CD4-positive, alpha-beta memory T cell (primary cell): ENCODE data around the gene REV1. TPM values are rescaled to one million over a fixed set of nuclear protein-coding genes. Genes with fewer than 3 reads are reported as not detected.

Experiments used
- CTCF ChIA-PET: fragments of 350-600 bp; sonication (Branson Sonifier 250); formaldehyde crosslinking; loops from one replicate; lab custom pipeline; 2021; ENCODE audit warnings: inconsistent platforms; ENCODE audit not compliant: partially characterized antibody; lab: Charles Lee
- POLR2A ChIA-PET: fragments of 350-600 bp; sonication (Branson Sonifier 250); formaldehyde crosslinking; loops from one replicate; lab custom pipeline; 2021; ENCODE audit not compliant: partially characterized antibody; lab: Charles Lee
- DNase-seq, 5 donors: peaks; one replicate each; pipeline versions ENCODE4 v3.0.0 to v3.0.0-alpha.2; 2020 to 2022; ENCODE audit warnings: mixed read lengths in 1 of 5
- H3K27ac ChIP-seq: one replicate; pipeline ENCODE4 v1.7.0; 2013; ENCODE audit warnings: low read depth, low read length
- H3K27me3 ChIP-seq: 2 replicates; pipeline ENCODE4 v1.7.0; 2013; ENCODE audit warnings: mild to moderate bottlenecking, low read length, moderate library complexity; ENCODE audit not compliant: insufficient read depth
- H3K36me3 ChIP-seq: 2 replicates; pipeline ENCODE4 v1.7.0; 2013; ENCODE audit warnings: mild to moderate bottlenecking, low read length, moderate library complexity; ENCODE audit not compliant: insufficient read depth
- H3K4me1 ChIP-seq: 2 replicates; pipeline ENCODE4 v1.7.0; 2013; ENCODE audit warnings: mild to moderate bottlenecking, low read length, moderate library complexity; ENCODE audit not compliant: insufficient read depth
- H3K4me3 ChIP-seq, 2 donors: one replicate each; pipeline ENCODE4 v1.7.0; 2013; ENCODE audit warnings: low read length in 2 of 2, mild to moderate bottlenecking in 1 of 2
- H3K9me3 ChIP-seq, 2 donors: one replicate each; pipeline ENCODE4 v1.7.0; 2013; ENCODE audit warnings: low read length in 2 of 2, control low read depth in 1 of 2; ENCODE audit not compliant: control insufficient read depth in 1 of 2
- H3K27ac Mint-ChIP-seq, 7 donors: one replicate each; pipeline ENCODE4 v1.8.0; 2020 to 2021; ENCODE audit warnings: mixed read lengths in 7 of 7, mild to moderate bottlenecking in 6 of 7, inconsistent platforms in 3 of 7, moderate library complexity in 3 of 7
- H3K27me3 Mint-ChIP-seq, 2 donors: one replicate each; pipeline ENCODE4 v1.8.0; 2020 to 2021; ENCODE audit warnings: mixed read lengths in 2 of 2
- H3K36me3 Mint-ChIP-seq, 2 donors: one replicate each; pipeline ENCODE4 v1.8.0; 2020 to 2021; ENCODE audit warnings: mixed read lengths in 2 of 2, inconsistent platforms in 1 of 2, mild to moderate bottlenecking in 1 of 2
- H3K4me1 Mint-ChIP-seq, 4 donors: one replicate each; pipeline ENCODE4 v1.8.0; 2020 to 2021; ENCODE audit warnings: mixed read lengths in 4 of 4, mild to moderate bottlenecking in 1 of 4
- H3K4me3 Mint-ChIP-seq, 8 donors: one replicate each; pipeline ENCODE4 v1.8.0; 2020 to 2021; ENCODE audit warnings: mixed read lengths in 8 of 8, mild to moderate bottlenecking in 7 of 8, moderate library complexity in 6 of 8, inconsistent platforms in 3 of 8
- H3K9me3 Mint-ChIP-seq, 8 donors: one replicate each; pipeline ENCODE4 v1.8.0; 2020 to 2021; ENCODE audit warnings: mixed read lengths in 8 of 8, mild to moderate bottlenecking in 5 of 8, inconsistent platforms in 3 of 8, moderate library complexity in 1 of 8
- intact Hi-C: fragments of 100-400 bp; cut with micrococcal nuclease; formaldehyde crosslinking; loops from one replicate; pipeline ENCODE4 v1.15.1; 2023
- polyA plus RNA-seq, 2 donors: library from polyadenylated mRNA; unstranded; fragments of 300-500 nt; fragmentation: Illumina TruSeq; gene quantifications; one replicate each; pipeline ENCODE4 v1.2.3, GENCODE V29; 2021
- total RNA-seq, 2 experiments: library from RNA; stranded (reverse); gene quantifications; one replicate each; pipeline ENCODE4 v1.2.3, GENCODE V29; 2021

The REV1 gene
- total RNA-seq = 10 to 100 TPM; 60.1 to 62.0 TPM
- polyA plus RNA-seq = 10 to 100 TPM; 17.0 to 22.3 TPM

DNA sequence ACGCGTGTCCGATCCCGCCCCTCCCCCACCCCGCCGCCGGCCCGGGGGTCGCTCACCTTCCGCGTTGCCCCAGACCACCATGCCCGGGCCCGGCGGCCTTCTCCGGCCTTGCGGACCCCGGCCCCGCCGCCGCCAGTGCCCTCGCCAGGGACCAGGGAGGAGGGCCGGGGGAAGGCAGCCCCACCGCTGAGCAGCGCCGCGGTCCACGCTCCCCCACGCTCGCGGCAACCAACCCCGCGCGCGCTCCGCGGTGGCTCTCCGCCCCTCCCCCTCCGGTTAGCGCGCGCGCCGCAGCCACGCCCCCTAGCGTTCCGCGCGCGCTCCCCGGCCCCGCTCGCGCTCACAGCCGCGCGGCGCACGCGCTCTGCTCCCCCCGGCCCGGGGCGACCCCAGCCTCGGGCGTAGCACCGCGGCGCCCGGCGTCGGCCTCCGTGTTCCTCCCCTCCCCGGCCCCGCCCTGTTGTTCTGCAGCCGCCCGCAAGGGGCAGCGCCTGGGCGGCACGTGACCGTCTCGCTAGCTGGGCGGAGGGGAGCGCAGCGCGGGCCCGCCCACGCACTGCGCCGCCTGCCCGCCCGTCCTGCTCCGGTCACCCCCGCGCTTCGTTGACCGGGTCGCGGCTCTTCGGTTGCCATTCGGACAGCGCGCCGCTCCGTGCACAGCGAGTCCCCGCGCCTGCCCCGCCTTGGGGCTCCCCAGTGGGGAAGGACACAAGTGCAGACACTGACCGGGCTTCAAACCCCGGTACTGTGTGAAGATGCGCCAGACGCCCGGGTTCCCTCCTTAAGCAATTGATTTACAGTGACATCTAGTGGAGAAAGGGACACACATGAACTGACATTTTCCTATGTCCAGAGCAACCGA is at the start of gene REV1:
Gene REV1, minus strand, starts transcription at position 257 of the 862 bp plus-strand sequence. CDS start 25,042 bp downstream, outside the sequence.
- peaks cover 0 to 2% (median 0%) of the 10 kb centered on the region in 8 donors for H3K9me3 Mint-ChIP-seq
- CTCF ChIA-PET = interaction anchor here (0.5 to 2.8 kb wide), 9 partner anchors 8 to 154 kb away, joined by 3 to 24 read pairs (median 3); partner anchors contain the start of genes EIF5B and TXNDC9
- Histone ChIP-seq H3K27me3 (no peaks in the 10 kb centered on the region), H3K9me3 (no peaks in the 10 kb centered on the region), H3K4me1 (peaks cover 35% of the 10 kb centered on the region), H3K27ac (peak within 1 kb of the TSS; percentile 69), H3K4me3 (peak within 1 kb of the TSS; percentile 76 to 89), H3K36me3 (no peaks in the 10 kb centered on the region)
- H3K4me3 Mint-ChIP-seq = peak within 1 kb of the TSS; percentile 94 to 100 (median 98)
- peaks cover 0 to 9% of the 10 kb centered on the region in 2 donors for H3K36me3 Mint-ChIP-seq
- DNase-seq = peak; percentile 95 to 98 (median 96)
- H3K27ac Mint-ChIP-seq = peak within 1 kb of the TSS; percentile 95 to 99 (median 98)
- POLR2A ChIA-PET = interaction anchor here (1.0 to 1.9 kb wide), 4 partner anchors 153 to 349 kb away, joined by 4 to 13 read pairs (median 8); partner anchors contain the start of genes C2orf15, EIF5B, LIPT1 and TSGA10
- peaks cover 3 to 5% of the 10 kb centered on the region in 2 donors for H3K27me3 Mint-ChIP-seq
- peaks cover 24 to 43% (median 32%) of the 10 kb centered on the region in 4 donors for H3K4me1 Mint-ChIP-seq
- intact Hi-C loops = loop anchor here (1.0 to 5.0 kb wide), 7 partner anchors 63 to 424 kb away; partner anchors contain the start of genes C2orf15, MITD1, MRPL30 and TXNDC9

GRCh38 chr2:99537910-99538485 is 48.2 kb upstream of the REV1 start:
- no peak overlapping the region for H3K27ac Mint-ChIP-seq
- no peaks in the 10 kb centered on the region for H3K9me3 ChIP-seq
- no peak overlapping the region for H3K4me3 Mint-ChIP-seq
- H3K9me3 Mint-ChIP-seq = peaks cover 0 to 18% (median 7%) of the 10 kb centered on the region in 8 donors
- no peaks in the 10 kb centered on the region for H3K4me1 Mint-ChIP-seq
- no peaks in the 10 kb centered on the region for H3K36me3 ChIP-seq
- no peaks in the 10 kb centered on the region for H3K4me1 ChIP-seq
- no peak overlapping the region for H3K27ac ChIP-seq
- H3K4me3 ChIP-seq = no peak overlapping the region
- peaks cover 4 to 11% of the 10 kb centered on the region in 2 donors for H3K27me3 Mint-ChIP-seq
- intact Hi-C loops = no loop called here
- POLR2A ChIA-PET = no interaction called here
- no peak for DNase-seq
- no peaks in the 10 kb centered on the region for H3K27me3 ChIP-seq
- no peaks in the 10 kb centered on the region for H3K36me3 Mint-ChIP-seq
- CTCF ChIA-PET = no interaction called here

DNA sequence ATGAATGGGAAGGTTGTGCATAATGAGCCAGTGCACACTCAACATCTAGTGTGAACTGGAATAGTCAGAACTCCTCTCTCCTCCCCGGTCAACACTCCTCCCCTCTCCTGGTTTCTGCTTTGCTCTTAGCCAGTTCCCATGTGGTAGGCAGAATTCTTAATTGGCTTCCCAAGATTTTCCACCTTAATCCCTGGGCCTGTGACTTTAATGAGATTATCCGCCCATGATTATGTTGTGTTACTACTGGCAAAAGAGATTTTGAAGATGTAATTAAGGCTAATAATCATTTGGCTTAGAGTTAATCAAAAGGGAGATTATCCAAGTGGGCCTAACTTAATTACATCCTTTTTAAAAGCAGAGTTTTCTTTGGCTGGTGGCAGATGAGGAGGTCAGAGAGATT is 34.2 kb upstream of the REV1 start:
- CTCF ChIA-PET = no interaction called here
- Histone ChIP-seq H3K9me3 (no peaks in the 10 kb centered on the region), H3K4me1 (no peaks in the 10 kb centered on the region), H3K27me3 (no peaks in the 10 kb centered on the region), H3K27ac (no peak overlapping the region), H3K36me3 (no peaks in the 10 kb centered on the region), H3K4me3 (no peak overlapping the region)
- Mint-ChIP-seq H3K27ac (no peak overlapping the region), H3K27me3 (peaks cover 5 to 11% of the 10 kb centered on the region in 2 donors), H3K36me3 (no peaks in the 10 kb centered on the region), H3K9me3 (no peaks in the 10 kb centered on the region), H3K4me3 (no peak overlapping the region), H3K4me1 (no peaks in the 10 kb centered on the region)
- intact Hi-C loops = no loop called here
- POLR2A ChIA-PET = no interaction called here
- no peak for DNase-seq

GRCh38 chr2:99522157-99522556 is 32.3 kb upstream of the REV1 start:
- Histone ChIP-seq H3K9me3 (no peaks in the 10 kb centered on the region), H3K27me3 (no peaks in the 10 kb centered on the region), H3K4me3 (no peak overlapping the region), H3K27ac (no peak overlapping the region), H3K4me1 (no peaks in the 10 kb centered on the region), H3K36me3 (no peaks in the 10 kb centered on the region)
- no peaks in the 10 kb centered on the region for H3K36me3 Mint-ChIP-seq
- intact Hi-C loops = no loop called here
- CTCF ChIA-PET = no interaction called here
- no peak overlapping the region for H3K27ac Mint-ChIP-seq
- POLR2A ChIA-PET = no interaction called here
- H3K4me3 Mint-ChIP-seq = no peak overlapping the region
- no peaks in the 10 kb centered on the region for H3K9me3 Mint-ChIP-seq
- H3K4me1 Mint-ChIP-seq = no peaks in the 10 kb centered on the region
- H3K27me3 Mint-ChIP-seq = peaks cover 5 to 7% of the 10 kb centered on the region in 2 donors
- DNase-seq = no peak

DNA sequence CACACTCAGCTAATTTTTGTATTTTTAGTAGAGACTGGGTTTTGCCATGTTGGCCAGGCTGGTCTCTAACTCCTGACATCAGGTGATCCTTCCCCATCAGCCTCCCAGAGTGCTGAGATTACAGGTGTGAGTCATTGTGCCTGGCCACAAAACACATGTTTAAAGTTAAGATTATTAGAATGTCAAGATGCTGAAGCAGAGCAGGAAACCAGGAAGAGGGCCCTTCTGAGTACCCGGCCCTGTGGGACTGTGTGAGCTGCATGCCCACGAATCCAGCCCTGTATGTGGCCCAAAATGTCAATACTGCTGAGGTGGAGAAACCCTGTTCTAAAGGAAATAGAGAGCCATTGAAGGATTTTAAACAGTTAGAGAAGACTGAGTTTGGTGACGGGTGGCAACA is 31.0 kb upstream of the REV1 start:
- H3K4me1 ChIP-seq = no peaks in the 10 kb centered on the region
- H3K4me1 Mint-ChIP-seq = no peaks in the 10 kb centered on the region
- H3K36me3 Mint-ChIP-seq = no peaks in the 10 kb centered on the region
- DNase-seq = no peak
- no peaks in the 10 kb centered on the region for H3K9me3 ChIP-seq
- no peaks in the 10 kb centered on the region for H3K9me3 Mint-ChIP-seq
- CTCF ChIA-PET = no interaction called here
- no peak overlapping the region for H3K27ac ChIP-seq
- H3K4me3 Mint-ChIP-seq = no peak overlapping the region
- no peaks in the 10 kb centered on the region for H3K36me3 ChIP-seq
- no peaks in the 10 kb centered on the region for H3K27me3 ChIP-seq
- no peak overlapping the region for H3K4me3 ChIP-seq
- intact Hi-C loops = no loop called here
- H3K27me3 Mint-ChIP-seq = peaks cover 7 to 8% of the 10 kb centered on the region in 2 donors
- POLR2A ChIA-PET = no interaction called here
- H3K27ac Mint-ChIP-seq = no peak overlapping the region

DNA sequence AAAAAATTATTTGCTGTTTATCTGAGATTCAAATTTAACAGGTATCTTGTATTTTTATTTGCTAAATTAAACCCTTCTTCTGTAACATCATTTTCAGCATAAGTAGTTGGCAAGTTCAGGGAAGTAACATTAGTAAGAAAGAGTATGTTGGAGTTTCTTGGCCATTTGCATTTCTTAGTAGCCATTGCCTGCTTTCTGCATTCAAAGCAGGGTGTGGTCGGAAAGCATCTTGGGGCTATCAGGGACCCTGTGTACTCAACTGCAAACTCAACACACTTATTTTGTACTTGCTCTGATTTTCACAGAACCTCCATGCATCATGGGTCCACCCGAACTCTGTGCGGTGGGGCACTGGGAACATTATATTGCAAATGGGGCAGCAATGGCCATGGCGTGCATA is 30.4 kb upstream of the REV1 start:
- ChIA-PET POLR2A (no interaction called here), CTCF (no interaction called here)
- H3K4me1 Mint-ChIP-seq = no peaks in the 10 kb centered on the region
- intact Hi-C loops = no loop called here
- Histone ChIP-seq H3K27me3 (no peaks in the 10 kb centered on the region), H3K36me3 (no peaks in the 10 kb centered on the region), H3K4me1 (no peaks in the 10 kb centered on the region), H3K27ac (no peak overlapping the region), H3K9me3 (no peaks in the 10 kb centered on the region), H3K4me3 (no peak overlapping the region)
- H3K36me3 Mint-ChIP-seq = no peaks in the 10 kb centered on the region
- no peak overlapping the region for H3K27ac Mint-ChIP-seq
- no peak for DNase-seq
- H3K9me3 Mint-ChIP-seq = no peaks in the 10 kb centered on the region
- H3K4me3 Mint-ChIP-seq = no peak overlapping the region
- peaks cover 8 to 9% of the 10 kb centered on the region in 2 donors for H3K27me3 Mint-ChIP-seq

DNA sequence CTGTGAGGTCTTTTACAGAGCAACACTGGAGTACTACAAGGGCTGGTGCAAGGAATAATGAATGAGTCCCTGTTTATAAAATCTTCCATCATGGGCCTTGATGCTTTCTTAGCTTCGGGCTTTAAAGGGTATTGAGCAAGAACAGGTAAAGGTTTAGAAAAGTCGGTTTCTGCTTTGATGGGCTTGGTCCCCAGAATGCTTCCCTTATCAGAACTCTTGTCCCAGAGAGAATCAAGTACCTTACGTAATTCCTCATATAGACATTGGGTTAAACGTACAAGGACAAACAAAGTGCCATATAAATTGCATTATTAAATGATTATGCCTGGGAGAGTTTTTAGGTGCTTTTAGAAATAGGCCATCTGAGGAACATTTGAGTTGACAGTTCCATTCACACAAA is 24.5 kb upstream of the REV1 start:
- no peaks in the 10 kb centered on the region for H3K27me3 ChIP-seq
- no peak overlapping the region for H3K27ac Mint-ChIP-seq

More for the DNA sequence above, 24.5 kb upstream of the REV1 start:
- DNase-seq = no peak
- Histone ChIP-seq H3K36me3 (no peaks in the 10 kb centered on the region), H3K4me3 (no peak overlapping the region), H3K4me1 (no peaks in the 10 kb centered on the region), H3K9me3 (no peaks in the 10 kb centered on the region), H3K27ac (no peak overlapping the region)
- ChIA-PET CTCF (no interaction called here), POLR2A (no interaction called here)
- intact Hi-C loops = no loop called here
- H3K36me3 Mint-ChIP-seq = no peaks in the 10 kb centered on the region
- H3K27me3 Mint-ChIP-seq = peaks cover 4 to 7% of the 10 kb centered on the region in 2 donors
- no peaks in the 10 kb centered on the region for H3K4me1 Mint-ChIP-seq
- H3K9me3 Mint-ChIP-seq = no peaks in the 10 kb centered on the region
- no peak overlapping the region for H3K4me3 Mint-ChIP-seq
